ACHN (cell line): Measurements from ENCODE around the gene TEKT3.

ENCODE experiments used
- DNase-seq: peaks from one replicate; pipeline ENCODE4 v3.0.0-alpha.2; 2015
- in situ Hi-C: cut with HindIII; loops from 2 replicates; pipeline ENCODE4 v1.10.0; 2017; ENCODE audit warnings: low sequenced_read_pairs, low pct_ligation_motif_present, low pct_unique_long_range_greater_than_20kb

Gene TEKT3

GRCh38 chr17:15354256-15354655 is 12.9 kb upstream of the TEKT3 start:
- in situ Hi-C loops, result no loop called here
- DNase-seq, result no peak

GRCh38 chr17:15351925-15352324 is 10.5 kb upstream of the TEKT3 start:
- no peak for DNase-seq
- in situ Hi-C loops, result no loop called here

GRCh38 chr17:15351478-15351840 is 10.1 kb upstream of the TEKT3 start:
- DNase-seq, result no peak
- in situ Hi-C loops, result no loop called here

- in situ Hi-C loops, result no loop called here
- no peak for DNase-seq
These were observed 9.5 kb upstream of the TEKT3 start for GRCh38 chr17:15350777-15351477.

- in situ Hi-C loops, result no loop called here
- DNase-seq, result no peak
These were observed 7.7 kb upstream of the TEKT3 start for GRCh38 chr17:15349119-15349518.

GRCh38 chr17:15348021-15348420 is 6.6 kb upstream of the TEKT3 start:
- in situ Hi-C loops, result no loop called here

GRCh38 chr17:15346066-15346595 is 4.7 kb upstream of the TEKT3 start:
- no peak for DNase-seq
- in situ Hi-C loops, result no loop called here

More at GRCh38 chr17:15348021-15348420, 6.6 kb upstream of the TEKT3 start:
- DNase-seq, result no peak

- DNase-seq, result no peak
- in situ Hi-C loops, result no loop called here
These were observed 2.4 kb upstream of the TEKT3 start for GRCh38 chr17:15343749-15344148.

- DNase-seq, result no peak
- in situ Hi-C loops, result no loop called here
These were observed 1.1 kb upstream of the TEKT3 start for GRCh38 chr17:15342460-15342859.

- in situ Hi-C loops, result no loop called here
- no peak for DNase-seq
These were observed 569 bp upstream of the TEKT3 start for GRCh38 chr17:15341966-15342365.

GRCh38 chr17:15340966-15341365 is 431 bp downstream of the TEKT3 start:
- in situ Hi-C loops, result no loop called here
- no peak for DNase-seq

- in situ Hi-C loops, result no loop called here
- no peak for DNase-seq
These were observed 6.0 kb downstream of the TEKT3 start for GRCh38 chr17:15335446-15335845.

- in situ Hi-C loops, result no loop called here
These were observed 7.1 kb downstream of the TEKT3 start for GRCh38 chr17:15334266-15334665.

GRCh38 chr17:15332338-15332737 is 9.1 kb downstream of the TEKT3 start:
- DNase-seq, result no peak
- in situ Hi-C loops, result no loop called here

More at GRCh38 chr17:15334266-15334665, 7.1 kb downstream of the TEKT3 start:
- no peak for DNase-seq

GRCh38 chr17:15323131-15323530 is 18.3 kb downstream of the TEKT3 start:
- in situ Hi-C loops, result no loop called here
- no peak for DNase-seq

- no peak for DNase-seq
- in situ Hi-C loops, result no loop called here
These were observed 19.7 kb downstream of the TEKT3 start for GRCh38 chr17:15321556-15322251.

- in situ Hi-C loops, result no loop called here
- no peak for DNase-seq
These were observed 21.9 kb downstream of the TEKT3 start for GRCh38 chr17:15319452-15320010.

GRCh38 chr17:15311996-15312395 is 29.4 kb downstream of the TEKT3 start:
- in situ Hi-C loops, result no loop called here
- no peak for DNase-seq

GRCh38 chr17:15309793-15310192 is 31.6 kb downstream of the TEKT3 start:
- in situ Hi-C loops, result no loop called here
- DNase-seq, result no peak

GRCh38 chr17:15309236-15309635 is 32.2 kb downstream of the TEKT3 start:
- in situ Hi-C loops, result no loop called here
- no peak for DNase-seq
